Nephron progenitor cell (in vitro differentiated cells): Measurements from ENCODE around the gene TXNL4B.
A peak's percentile ranks its signal among the peaks of the same experiment; 100 is the strongest.
"Not testable (repeated sequence)": the region's sequence is repeated elsewhere in the genome, so short reads cannot be mapped to it uniquely, and the experiment has no call there.

Experiments
- DNase-seq: peaks from one replicate; pipeline ENCODE4 v3.0.0; 2021
- H3K27ac Mint-ChIP-seq: 2 replicates; pipeline ENCODE4 v1.8.0; 2021; ENCODE audit warnings: mild to moderate bottlenecking, moderate library complexity, mixed read lengths
- H3K27me3 Mint-ChIP-seq: 2 replicates; pipeline ENCODE4 v1.8.0; 2021; ENCODE audit warnings: mild to moderate bottlenecking, low read depth, mixed read lengths; ENCODE audit not compliant: poor library complexity
- H3K36me3 Mint-ChIP-seq: 2 replicates; pipeline ENCODE4 v1.8.0; 2021; ENCODE audit warnings: low read depth, mixed read lengths
- H3K4me1 Mint-ChIP-seq: 2 replicates; pipeline ENCODE4 v1.8.0; 2021; ENCODE audit warnings: mixed read lengths
- H3K4me3 Mint-ChIP-seq: 2 replicates; pipeline ENCODE4 v1.8.0; 2021; ENCODE audit warnings: mild to moderate bottlenecking, moderate library complexity, mixed read lengths
- H3K9me3 Mint-ChIP-seq: 2 replicates; pipeline ENCODE4 v1.8.0; 2021; ENCODE audit warnings: mild to moderate bottlenecking, moderate library complexity, mixed read lengths
- CTCF ChIP-seq: fragments of 200-600 bp; sonication (generic); IDR thresholded peaks from 2 replicates; pipeline ENCODE4 v1.5.0; 2021; ENCODE audit warnings: antibody characterized with exemption

Gene TXNL4B

DNA sequence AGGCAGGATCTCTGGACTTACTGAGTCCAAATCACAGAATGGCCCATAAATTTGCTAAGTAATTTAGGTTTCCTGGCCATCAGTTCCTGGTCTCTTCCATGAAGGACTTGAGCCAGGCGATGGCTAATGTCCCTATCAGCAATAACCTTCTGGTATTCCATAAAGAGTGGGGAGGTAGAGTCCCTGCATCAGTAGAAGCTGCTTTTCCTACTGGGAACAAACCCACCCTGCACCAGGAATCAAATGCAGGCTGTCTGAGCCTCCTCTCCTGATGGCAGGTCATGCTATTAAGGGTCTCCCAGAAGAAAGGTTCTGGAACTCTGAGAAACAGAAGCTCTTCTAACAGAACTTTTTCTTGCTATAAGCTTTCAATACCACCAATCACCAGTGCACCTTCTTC lies 31.9 kb downstream of the TXNL4B start:
- no peaks in the 10 kb centered on the region for H3K36me3 Mint-ChIP-seq

DNA sequence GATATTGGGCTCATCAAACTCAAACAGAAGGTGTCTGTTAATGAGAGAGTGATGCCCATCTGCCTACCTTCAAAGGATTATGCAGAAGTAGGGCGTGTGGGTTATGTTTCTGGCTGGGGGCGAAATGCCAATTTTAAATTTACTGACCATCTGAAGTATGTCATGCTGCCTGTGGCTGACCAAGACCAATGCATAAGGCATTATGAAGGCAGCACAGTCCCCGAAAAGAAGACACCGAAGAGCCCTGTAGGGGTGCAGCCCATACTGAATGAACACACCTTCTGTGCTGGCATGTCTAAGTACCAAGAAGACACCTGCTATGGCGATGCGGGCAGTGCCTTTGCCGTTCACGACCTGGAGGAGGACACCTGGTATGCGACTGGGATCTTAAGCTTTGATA lies 33.0 kb downstream of the TXNL4B start:
- H3K27me3 Mint-ChIP-seq, result peaks cover 30% of the 10 kb centered on the region
- no peak overlapping the region for H3K27ac Mint-ChIP-seq
- DNase-seq, result no peak
- no peak for TF ChIP-seq CTCF
- peaks cover 5% of the 10 kb centered on the region for H3K9me3 Mint-ChIP-seq
- H3K36me3 Mint-ChIP-seq, result no peaks in the 10 kb centered on the region
- no peak overlapping the region for H3K4me3 Mint-ChIP-seq
- H3K4me1 Mint-ChIP-seq, result peaks cover 30% of the 10 kb centered on the region

More for the DNA sequence above, 31.9 kb downstream of the TXNL4B start:
- H3K4me1 Mint-ChIP-seq, result peaks cover 25% of the 10 kb centered on the region
- peaks cover 5% of the 10 kb centered on the region for H3K9me3 Mint-ChIP-seq
- no peak for TF ChIP-seq CTCF
- H3K27me3 Mint-ChIP-seq, result peaks cover 32% of the 10 kb centered on the region
- H3K27ac Mint-ChIP-seq, result no peak overlapping the region
- H3K4me3 Mint-ChIP-seq, result no peak overlapping the region
- no peak for DNase-seq

DNA sequence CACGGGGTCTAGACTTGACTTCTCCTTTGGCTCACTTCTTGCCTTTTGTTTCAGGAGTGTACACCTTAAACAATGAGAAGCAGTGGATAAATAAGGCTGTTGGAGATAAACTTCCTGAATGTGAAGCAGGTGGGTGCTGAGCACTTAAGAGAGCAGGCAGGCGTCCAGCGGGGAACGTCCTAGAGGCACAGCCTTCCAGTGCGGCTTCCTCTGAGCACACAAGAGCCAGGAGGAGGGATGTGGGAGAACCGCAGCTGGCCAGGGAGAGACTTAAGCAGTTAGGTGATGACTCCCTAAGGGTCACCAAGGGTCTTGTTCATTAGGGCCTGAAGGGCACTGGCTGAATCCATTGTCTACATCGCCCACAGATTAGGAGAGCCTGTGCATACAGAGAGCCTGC lies 34.4 kb downstream of the TXNL4B start:
- peaks cover 36% of the 10 kb centered on the region for H3K4me1 Mint-ChIP-seq
- H3K27me3 Mint-ChIP-seq, result peaks cover 30% of the 10 kb centered on the region
- not testable (repeated sequence) for DNase-seq, H3K27ac Mint-ChIP-seq, H3K36me3 Mint-ChIP-seq, H3K9me3 Mint-ChIP-seq
- H3K4me3 Mint-ChIP-seq, result peak overlapping the region; percentile 9

GRCh38 chr16:72057313-72057712 lies 36.1 kb downstream of the TXNL4B start:
- not testable (repeated sequence) for H3K4me3 Mint-ChIP-seq, H3K9me3 Mint-ChIP-seq, DNase-seq, H3K27ac Mint-ChIP-seq, H3K36me3 Mint-ChIP-seq
- H3K4me1 Mint-ChIP-seq, result peaks cover 34% of the 10 kb centered on the region
- H3K27me3 Mint-ChIP-seq, result peaks cover 37% of the 10 kb centered on the region

- no peak for DNase-seq
- peaks cover 36% of the 10 kb centered on the region for H3K27me3 Mint-ChIP-seq
- H3K36me3 Mint-ChIP-seq, result no peaks in the 10 kb centered on the region
- no peak for TF ChIP-seq CTCF
- no peak overlapping the region for H3K27ac Mint-ChIP-seq
- peak overlapping the region; percentile 69 for H3K4me3 Mint-ChIP-seq
- peaks cover 27% of the 10 kb centered on the region for H3K4me1 Mint-ChIP-seq
- H3K9me3 Mint-ChIP-seq, result no peaks in the 10 kb centered on the region
Observed at GRCh38 chr16:72055911-72056310, 37.5 kb downstream of the TXNL4B start.

DNA sequence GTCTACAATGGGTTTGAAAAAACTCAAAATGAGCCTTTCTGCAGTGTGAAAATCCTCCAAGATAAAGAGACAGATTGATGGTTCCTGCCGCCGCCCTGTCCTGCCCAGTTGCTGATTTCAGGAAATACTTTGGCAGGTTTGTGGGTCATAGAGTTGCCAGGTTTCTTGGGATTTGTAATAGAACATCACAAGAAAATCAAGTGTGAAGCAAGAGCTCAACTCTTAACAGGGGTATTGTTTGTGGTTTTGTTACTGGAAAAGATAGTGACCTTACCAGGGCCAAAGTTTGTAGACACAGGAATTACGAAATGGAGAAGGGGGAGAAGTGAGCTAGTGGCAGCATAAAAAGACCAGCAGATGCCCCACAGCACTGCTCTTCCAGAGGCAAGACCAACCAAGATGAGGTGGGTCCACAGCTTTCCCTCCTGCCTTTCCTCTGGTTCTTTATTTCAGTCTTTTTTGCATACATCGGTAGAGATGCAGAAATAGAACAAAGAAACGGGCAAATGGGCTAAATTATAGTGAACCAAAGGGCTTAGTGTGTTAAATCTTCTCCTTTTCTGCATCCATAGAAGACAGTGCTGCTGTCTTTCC lies 39.1 kb downstream of the TXNL4B start, which contains the start of gene HP:
Gene HP, plus strand, starts transcription at position 252 of the 594 bp plus-strand sequence. Its CDS starts 148 bp downstream, at position 400.
- not testable (repeated sequence) for H3K4me3 Mint-ChIP-seq, DNase-seq, H3K36me3 Mint-ChIP-seq, H3K9me3 Mint-ChIP-seq
- peaks cover 27% of the 10 kb centered on the region for H3K4me1 Mint-ChIP-seq
- H3K27me3 Mint-ChIP-seq, result peaks cover 46% of the 10 kb centered on the region
- peak within 1 kb of the TSS; percentile 8 for H3K27ac Mint-ChIP-seq

- H3K4me1 Mint-ChIP-seq, result peaks cover 19% of the 10 kb centered on the region
- no peak for TF ChIP-seq CTCF
- no peak for DNase-seq
- peaks cover 51% of the 10 kb centered on the region for H3K27me3 Mint-ChIP-seq
- H3K27ac Mint-ChIP-seq, result no peak overlapping the region
- no peak overlapping the region for H3K4me3 Mint-ChIP-seq
- H3K36me3 Mint-ChIP-seq, result no peaks in the 10 kb centered on the region
- H3K9me3 Mint-ChIP-seq, result peaks cover 17% of the 10 kb centered on the region
Observed at GRCh38 chr16:72051818-72052217, 41.6 kb downstream of the TXNL4B start.
